Measurements from ENCODE around the gene NUP214. TPM values are rescaled to one million over a fixed set of nuclear protein-coding genes. Genes with fewer than 3 reads are reported as not detected.

NUP214 gene
- total RNA-seq, 1 experiment from 2014 or later: 52.3 TPM

GRCh38 chr9:131282688-131283422 lies 157.5 kb downstream of the NUP214 start:
- no peak overlapping the region for H3K27ac Mint-ChIP-seq (ENCODE audit: unreplicated experiment)
- peak overlapping the region; percentile 60 for H3K4me3 Mint-ChIP-seq (ENCODE audit: unreplicated experiment)
- POLR2A ChIA-PET: no interaction called here
- no peaks in the 10 kb centered on the region for H3K36me3 ChIP-seq (ENCODE audit: control insufficient read depth, insufficient read depth, low read length)
- no TSS peak for BruUV-seq (replicated peaks)
- H3K36me3 Mint-ChIP-seq (ENCODE audit: insufficient read depth, unreplicated experiment): no peaks in the 10 kb centered on the region
- H3K27me3 ChIP-seq (replicated peaks; ENCODE audit: control insufficient read depth, insufficient read depth, low read length): peaks cover 1% of the 10 kb centered on the region; the same call in 1 of the 2 replicates
- no peaks in the 10 kb centered on the region for H3K9me3 Mint-ChIP-seq (ENCODE audit: unreplicated experiment)
- peaks cover 12% of the 10 kb centered on the region for H3K27me3 Mint-ChIP-seq (ENCODE audit: insufficient read depth, unreplicated experiment)
- TF ChIP-seq CTCF (IDR thresholded peaks at IDR 0.05; ENCODE audit: insufficient read depth in 1 of 2, low read depth in 1 of 2, low read length in 1 of 2, severe bottlenecking in 1 of 2, unreplicated experiment in 1 of 2): no peak
- CTCF ChIA-PET: no interaction called here
- H3K4me1 ChIP-seq: peaks cover 7% of the 10 kb centered on the region
- peak in 1 of 2 experiments; percentile 50 for DNase-seq
- H3K4me3 ChIP-seq (ENCODE audit: low read depth, low read length): peak overlapping the region; percentile 27
- intact Hi-C loops (cut with micrococcal nuclease; ENCODE audit: unreplicated experiment): no loop called here
- no peaks in the 10 kb centered on the region for H3K9me3 ChIP-seq
- H3K4me1 Mint-ChIP-seq (ENCODE audit: low read depth, unreplicated experiment): peaks cover 7% of the 10 kb centered on the region

Other genes starting within 250 kb of the NUP214 start
- not detected in 2 replicates for gene QRFP, start 228.8 kb upstream of the NUP214 start, total RNA-seq (2022)
- gene FIBCD1, start 186.3 kb upstream of the NUP214 start, total RNA-seq (2022): not detected in 2 replicates
- 0.36 and 0.44 TPM in 2 replicates for gene LAMC3, start 116.4 kb upstream of the NUP214 start, total RNA-seq (2022)
- gene AIF1L, start 29.1 kb upstream of the NUP214 start, total RNA-seq (2022): 20.8 and 23.3 TPM in 2 replicates
- 0.70 and 0.88 TPM in 2 replicates for gene FAM78A, start 150.9 kb downstream of the NUP214 start, total RNA-seq (2022)
- 0.11 TPM in 1 of 2 replicates, not detected in the other for gene PLPP7, start 164.1 kb downstream of the NUP214 start, total RNA-seq (2022)